ENCODE measurements around the gene ZFYVE28.

GRCh38 chr4:2302387-2303119 is 115.9 kb downstream of the ZFYVE28 start:
- TF ChIP-seq EZH2 (IDR thresholded peaks at IDR 0.05; ENCODE audit: borderline replicate concordance, insufficient read depth, low read depth, low read length, poor library complexity, severe bottlenecking): no peak
- TF ChIP-seq CTCF (IDR thresholded peaks at IDR 0.05): no peak

All from B cell (primary cell).